A375 (cell line): ENCODE data around the gene RUNDC3A. TPM values are rescaled to one million over a fixed set of nuclear protein-coding genes. Genes with fewer than 3 reads are reported as not detected.

Experiments used
- small RNA-seq: library from RNA; depleted of rRNA; stranded (forward); fragments of <200 nt; gene quantifications from one replicate; pipeline ENCODE3, GENCODE V24; 2014
- total RNA-seq: library from RNA; depleted of rRNA; stranded (reverse); fragments of >200 nt; shearing (Covaris generic); gene quantifications from 2 replicates; pipeline ENCODE4 v1.2.3, GENCODE V29; 2014; rRNA removed

The RUNDC3A gene
- 0.79 and 2.6 TPM in 2 replicates for total RNA-seq

GRCh38 chr17:44308320-44308818 lies at the start of gene RUNDC3A:
Gene RUNDC3A (plus strand): TSS chr17:44308601. CDS start chr17:44308833, 232 bp downstream.

GRCh38 chr17:44267818-44268490 lies 40.4 kb upstream of the RUNDC3A start, which contains the start of gene SLC4A1:
Gene SLC4A1 (minus strand): TSS chr17:44268135. CDS start chr17:44262866, 5,269 bp downstream.

GRCh38 chr17:44324571-44325275 lies 16.3 kb downstream of the RUNDC3A start, which contains the start of gene SLC25A39:
Gene SLC25A39 (minus strand): TSS chr17:44324823. CDS start chr17:44323562, 1,261 bp downstream.

GRCh38 chr17:44344939-44345453 lies 36.6 kb downstream of the RUNDC3A start, which contains the start of gene GRN:
Gene GRN (plus strand): TSS chr17:44345302. CDS start chr17:44349165, 3,863 bp downstream.

GRCh38 chr17:44363613-44364159 lies 55.3 kb downstream of the RUNDC3A start, which contains the start of gene FAM171A2:
Gene FAM171A2 (minus strand): TSS chr17:44363853. CDS start chr17:44363714, 139 bp downstream.

Small RNAs within 50 kb of the gene (small RNA-seq; reads per million reads assigned to genes)
- gene RF00012 (0.54 reads per million, percentile 29 among the genes with 10 or more reads in this experiment), gene RN7SL507P (0.13 reads per million), gene RNU6-453P (not detected)

Other genes with a start within 250 kb of the RUNDC3A start
- gene LSM12, start 241.9 kb upstream of the RUNDC3A start, total RNA-seq: 57.1 and 72.5 TPM in 2 replicates
- gene G6PC3, start 237.9 kb upstream of the RUNDC3A start, total RNA-seq: 67.5 and 80.3 TPM in 2 replicates
- gene HDAC5, start 185.0 kb upstream of the RUNDC3A start, total RNA-seq: 62.8 and 63.2 TPM in 2 replicates
- 7.6 and 8.6 TPM in 2 replicates for gene HROB, start 166.7 kb upstream of the RUNDC3A start, total RNA-seq
- not detected in 2 replicates for gene ASB16, start 137.9 kb upstream of the RUNDC3A start, total RNA-seq
- 23.2 and 27.8 TPM in 2 replicates for gene TMUB2, start 121.6 kb upstream of the RUNDC3A start, total RNA-seq
- 53.0 and 54.7 TPM in 2 replicates for gene ATXN7L3, start 108.7 kb upstream of the RUNDC3A start, total RNA-seq
- gene UBTF, start 88.9 kb upstream of the RUNDC3A start, total RNA-seq: 100 and 108 TPM in 2 replicates
- not detected in 2 replicates for gene SLC4A1, start 40.5 kb upstream of the RUNDC3A start, total RNA-seq
- gene SLC25A39, start 16.2 kb downstream of the RUNDC3A start, total RNA-seq: 101 and 121 TPM in 2 replicates
- gene GRN, start 36.7 kb downstream of the RUNDC3A start, total RNA-seq: 153 and 180 TPM in 2 replicates
- gene FAM171A2, start 55.3 kb downstream of the RUNDC3A start, total RNA-seq: 2.4 and 2.5 TPM in 2 replicates
- 0.05 and 0.34 TPM in 2 replicates for gene ITGA2B, start 81.0 kb downstream of the RUNDC3A start, total RNA-seq
- gene GPATCH8, start 194.8 kb downstream of the RUNDC3A start, total RNA-seq: 18.9 and 23.3 TPM in 2 replicates
- 7.5 and 10.3 TPM in 2 replicates for gene FZD2, start 248.9 kb downstream of the RUNDC3A start, total RNA-seq